GM10847 (cell line): Measurements from ENCODE around the gene POLD4.

Experiments used
- POLR2A ChIP-seq: IDR thresholded peaks from 2 replicates; pipeline ENCODE4 v1.6.1; 2011; ENCODE audit not compliant: insufficient read length; ENCODE audit errors: extremely low read depth

Gene POLD4

DNA sequence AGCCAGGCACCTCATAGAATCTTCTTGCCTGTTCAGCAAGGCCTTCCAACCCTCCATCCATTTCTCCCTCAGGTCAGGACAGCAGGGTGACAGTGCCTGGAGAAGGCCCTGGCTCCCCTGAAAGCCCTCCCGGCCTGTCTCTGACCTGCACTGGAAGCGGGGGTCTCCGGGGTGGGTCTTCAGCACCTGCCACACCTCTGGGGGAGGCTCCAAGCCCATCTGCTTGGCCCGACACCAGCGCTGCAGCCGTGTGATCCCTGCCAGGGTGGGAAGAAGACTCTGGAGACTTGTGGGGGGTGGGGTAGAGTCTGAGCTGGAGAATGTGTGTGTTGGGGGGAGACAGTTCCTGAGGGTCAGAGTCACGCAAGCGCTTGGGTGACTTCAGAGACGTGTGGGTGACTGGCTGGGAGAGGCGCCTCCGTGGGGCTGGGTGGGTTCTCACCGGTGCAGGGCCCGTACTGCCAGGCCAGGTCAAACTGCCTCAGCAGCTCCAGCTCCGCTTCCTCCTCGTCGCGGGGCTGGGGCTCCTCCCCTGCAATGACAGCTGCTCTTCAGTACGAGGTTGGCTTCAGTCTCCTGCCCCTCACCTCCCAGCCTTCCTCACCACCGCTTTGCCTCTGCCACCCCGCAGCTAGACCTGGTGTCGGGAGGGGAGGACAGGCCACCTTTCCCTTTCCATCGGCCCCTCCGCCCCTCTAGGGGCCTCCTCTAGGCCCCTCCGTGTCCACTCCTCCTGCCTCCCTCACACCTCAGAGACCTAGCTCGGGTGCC, 615 bp downstream of the POLD4 start:
- no peak for TF ChIP-seq POLR2A

DNA sequence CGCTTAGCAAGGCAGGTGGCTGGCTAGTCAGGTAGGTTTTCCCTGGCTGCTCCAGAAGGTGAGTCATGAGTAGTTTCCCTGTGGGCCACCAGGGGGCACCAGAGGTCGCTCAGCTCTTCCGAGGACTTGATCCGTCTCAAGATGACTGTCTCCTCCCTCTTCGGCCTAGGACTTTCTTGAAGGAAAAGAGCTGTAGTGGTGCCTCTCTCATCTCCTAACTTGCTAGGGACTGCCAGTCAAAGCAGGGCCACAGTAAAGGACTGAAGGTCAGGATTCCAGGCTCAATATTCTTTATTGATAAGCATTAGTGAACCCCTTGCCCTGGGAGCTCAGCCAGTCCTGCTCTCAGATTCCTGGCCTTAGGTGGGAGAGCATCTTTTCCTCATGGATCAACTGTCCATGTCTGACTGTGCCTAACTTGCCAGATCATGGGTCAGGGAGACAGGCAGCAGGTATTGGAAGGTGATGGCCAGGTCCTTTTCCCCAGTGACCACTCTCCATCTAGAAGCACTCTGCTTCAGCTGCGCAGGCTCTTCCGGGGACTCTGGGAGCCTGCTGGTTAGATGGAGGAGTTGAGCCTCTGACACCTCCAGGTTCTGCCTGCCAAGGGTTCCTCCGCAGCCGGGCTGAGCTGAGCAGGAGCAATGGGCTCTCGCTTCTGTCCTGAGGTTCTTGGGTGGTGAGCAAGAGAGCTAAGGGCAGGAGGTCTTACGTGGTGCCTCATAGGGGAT, 1.9 kb downstream of the POLD4 start:
- TF ChIP-seq POLR2A, result no peak

DNA sequence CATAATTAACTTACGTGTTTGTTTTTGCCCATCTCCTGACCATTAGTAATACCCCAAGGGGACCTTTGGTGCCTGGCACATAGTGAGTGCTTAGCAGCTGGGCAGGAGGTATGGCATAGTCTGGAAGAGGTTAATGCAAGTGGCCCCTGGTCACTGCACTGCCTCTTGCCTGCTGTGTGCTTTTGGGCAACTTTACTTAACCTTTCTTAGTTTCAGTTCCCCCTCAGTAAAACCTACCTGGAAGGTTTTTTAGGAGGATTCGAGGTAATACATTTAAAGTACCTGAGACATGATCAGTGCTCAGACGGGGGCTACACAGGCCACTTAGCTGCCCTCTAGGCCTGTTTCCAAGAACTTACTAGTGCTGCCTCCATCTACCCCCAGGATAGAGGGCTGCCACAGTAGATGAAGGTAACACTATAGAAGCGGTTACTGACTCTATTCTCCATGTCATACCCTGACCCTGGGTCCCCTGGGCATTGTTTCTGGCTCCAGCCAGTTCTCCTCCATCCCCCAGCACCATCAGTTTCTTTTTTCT, 3.3 kb downstream of the POLD4 start:
- TF ChIP-seq POLR2A, result no peak

DNA sequence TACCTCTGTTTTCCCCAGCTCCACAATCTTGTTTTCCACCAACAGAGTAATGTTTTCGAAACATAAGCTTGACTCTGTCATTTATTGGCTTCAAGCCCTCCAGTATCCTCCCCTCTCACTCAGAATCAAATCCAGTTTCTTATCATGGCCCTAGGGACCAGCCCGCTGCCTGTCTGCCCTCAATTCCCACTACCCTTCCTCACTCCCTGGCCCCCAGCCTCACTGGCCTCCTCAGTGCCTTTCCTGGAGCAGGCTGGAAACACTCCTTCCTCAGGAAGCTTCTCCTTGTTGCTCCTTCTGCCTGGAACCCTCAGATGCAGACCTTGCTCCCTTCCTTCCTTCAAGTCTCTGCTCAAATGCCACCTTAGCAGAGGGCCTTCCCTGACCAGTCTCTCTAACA, 3.9 kb downstream of the POLD4 start:
- TF ChIP-seq POLR2A, result no peak

DNA sequence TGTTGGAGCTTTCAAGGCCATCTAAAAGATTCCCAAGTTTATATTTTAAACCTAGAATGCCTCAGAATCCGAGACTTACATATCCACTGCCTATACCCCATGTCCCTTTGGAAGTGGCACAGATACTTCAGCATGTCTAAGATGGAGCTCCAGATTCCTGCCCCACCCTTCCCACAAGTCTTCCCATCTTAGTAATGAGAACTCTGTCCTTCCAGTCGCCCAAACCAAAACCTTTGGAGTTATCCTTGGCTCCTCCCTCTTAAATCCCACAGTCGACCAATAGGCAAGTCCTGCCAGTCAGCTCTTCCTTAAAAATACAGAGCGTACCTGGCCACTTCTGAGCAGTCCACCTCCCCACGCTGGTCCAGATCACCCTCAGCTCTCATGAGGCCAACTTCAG, 4.3 kb downstream of the POLD4 start:
- no peak for TF ChIP-seq POLR2A

DNA sequence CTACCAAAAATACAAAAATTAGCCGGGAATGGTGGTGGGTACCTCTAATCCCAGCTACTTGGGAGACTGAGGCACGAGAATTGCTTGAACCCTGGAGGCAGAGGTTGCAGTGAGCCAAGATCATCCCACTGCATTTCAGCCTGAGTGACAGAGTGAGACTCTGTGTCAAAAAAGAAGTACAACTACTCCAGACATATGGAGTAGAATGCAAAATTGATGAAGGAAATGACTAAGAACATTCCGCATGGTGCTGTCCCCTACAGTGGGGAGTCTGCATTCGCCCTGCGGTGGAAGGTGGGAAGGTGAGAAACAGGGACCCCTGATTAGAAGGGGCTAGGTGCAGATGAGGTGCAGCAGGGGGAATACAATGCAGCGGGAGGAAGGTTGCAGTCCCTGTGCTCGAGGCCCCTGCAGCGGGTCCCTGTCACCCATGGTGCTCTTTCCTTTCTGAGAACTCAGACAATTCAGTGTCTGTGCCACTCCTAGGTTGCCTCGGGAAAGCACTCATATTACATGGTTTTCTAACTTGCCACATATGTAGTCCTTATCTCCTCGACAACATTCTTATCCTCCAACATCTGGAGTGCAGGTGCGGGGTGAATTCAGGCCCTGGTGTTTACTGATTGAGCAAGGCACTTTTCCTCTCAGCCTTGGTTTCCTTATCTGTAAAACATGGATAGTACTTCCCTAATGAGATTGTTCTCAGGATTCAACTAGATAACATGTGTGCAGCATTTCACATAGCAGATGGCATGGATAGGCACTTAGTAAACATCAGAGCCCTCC, 5.2 kb downstream of the POLD4 start:
- TF ChIP-seq POLR2A, result no peak

DNA sequence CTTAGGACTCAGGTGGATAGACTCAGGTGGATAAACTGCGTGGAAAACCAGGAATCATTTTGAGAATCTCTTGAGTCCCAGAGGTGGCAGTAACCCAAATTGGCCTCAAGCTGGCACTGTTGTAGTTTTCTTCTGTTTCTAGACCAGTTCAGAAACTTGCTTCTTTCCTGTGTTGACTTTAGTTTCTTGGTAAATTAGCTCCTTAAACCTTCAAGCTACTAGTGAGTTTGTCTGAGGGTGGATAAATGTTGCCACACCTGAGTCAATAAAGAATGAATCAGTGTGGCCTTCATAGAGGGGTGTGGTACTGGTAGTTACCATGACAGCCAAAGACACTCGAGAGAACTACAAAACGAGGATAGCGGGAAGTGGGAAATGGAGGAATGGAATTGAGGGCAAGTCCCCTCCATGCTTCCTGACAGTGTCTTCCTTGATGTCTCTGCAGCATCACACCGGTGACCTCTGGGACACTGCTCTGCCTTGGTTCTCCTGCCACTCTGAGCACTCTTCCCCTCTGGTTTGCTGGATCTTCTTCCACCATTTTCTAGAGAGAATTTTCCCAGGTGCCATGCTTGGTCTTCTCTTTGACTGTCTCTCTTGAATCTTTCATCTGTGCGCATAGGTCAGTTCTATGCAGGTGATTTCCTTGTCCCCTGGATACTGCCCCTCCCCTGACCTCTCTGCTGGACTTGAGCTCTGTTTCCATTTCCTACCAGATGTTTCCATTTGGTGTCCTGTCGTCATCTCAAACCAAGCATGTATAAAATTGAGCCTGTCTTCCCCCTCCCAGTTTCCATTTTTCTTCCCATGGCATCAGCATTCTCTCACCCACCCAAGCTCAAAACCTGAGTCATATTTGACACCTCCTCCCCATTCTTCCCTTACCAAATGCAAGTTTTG, 7.2 kb downstream of the POLD4 start:
- TF ChIP-seq POLR2A, result no peak

DNA sequence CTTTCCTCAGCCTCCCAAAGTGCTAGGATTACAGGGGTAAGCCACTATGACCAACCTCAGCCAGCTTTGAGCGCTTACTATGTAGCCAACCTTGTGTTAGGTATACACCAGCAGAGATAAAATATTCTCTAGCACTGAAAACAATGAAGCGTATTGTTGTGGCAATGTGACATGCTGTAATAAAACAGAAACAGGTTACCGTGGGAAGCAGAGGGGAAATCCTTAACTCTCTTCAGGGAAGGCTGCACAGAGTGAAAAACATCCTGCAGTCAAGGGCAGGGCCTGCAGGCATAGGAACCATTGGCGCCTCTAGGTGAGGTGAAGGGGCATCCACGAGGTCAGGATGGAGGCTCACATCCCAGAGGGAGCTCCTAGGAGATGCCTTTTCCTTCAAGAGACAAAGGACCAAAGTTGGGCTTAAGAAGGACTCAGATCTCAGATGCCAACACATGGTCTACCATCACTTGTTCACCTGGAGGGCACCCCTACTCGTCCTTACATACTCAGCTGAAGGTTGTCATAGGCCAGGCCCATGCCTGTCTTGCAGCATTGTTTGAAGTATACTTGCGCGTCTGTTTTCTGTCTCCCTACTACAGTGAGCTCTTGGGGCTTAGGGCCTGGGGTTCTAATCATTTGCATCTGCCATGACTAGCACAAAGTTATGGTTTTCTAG, 8.0 kb downstream of the POLD4 start:
- no peak for TF ChIP-seq POLR2A

DNA sequence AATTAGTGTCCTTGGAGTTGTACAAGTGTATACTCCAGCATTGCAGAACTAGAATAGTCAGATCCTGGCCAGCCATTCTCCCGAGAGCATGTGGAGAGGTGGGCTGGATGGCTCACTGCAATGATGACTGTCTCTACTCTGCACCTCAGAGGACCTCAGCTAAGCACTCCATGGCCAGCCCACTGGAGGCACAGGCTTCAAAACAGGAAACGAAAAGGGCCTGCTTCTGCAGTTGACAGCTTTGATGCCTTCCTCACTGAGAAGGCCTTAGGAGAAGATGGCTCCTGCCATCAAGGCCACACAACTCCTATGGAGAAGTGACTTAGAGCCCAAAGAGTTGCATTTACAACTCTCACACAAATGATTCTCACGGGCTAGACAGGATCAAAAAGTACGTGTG, 9.1 kb downstream of the POLD4 start:
- TF ChIP-seq POLR2A, result no peak

DNA sequence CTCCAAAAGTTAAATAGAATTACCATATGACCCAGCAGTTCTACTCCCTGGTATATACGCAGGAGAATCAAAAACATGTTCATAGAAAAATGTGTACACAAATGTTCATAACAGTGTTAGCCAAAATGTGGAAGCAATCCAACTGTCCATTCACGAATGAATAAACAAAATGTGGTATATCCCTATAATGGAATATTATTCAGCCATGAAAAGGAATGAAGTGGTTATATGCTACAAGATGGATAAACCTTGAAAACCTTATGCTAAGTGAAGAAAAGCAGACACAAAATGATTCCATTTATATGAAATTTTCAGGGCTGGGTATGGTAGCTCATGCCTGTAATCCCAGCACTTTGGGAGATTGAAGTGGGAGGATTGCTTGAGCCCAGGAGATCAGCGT, 16.1 kb downstream of the POLD4 start:
- no peak for TF ChIP-seq POLR2A

DNA sequence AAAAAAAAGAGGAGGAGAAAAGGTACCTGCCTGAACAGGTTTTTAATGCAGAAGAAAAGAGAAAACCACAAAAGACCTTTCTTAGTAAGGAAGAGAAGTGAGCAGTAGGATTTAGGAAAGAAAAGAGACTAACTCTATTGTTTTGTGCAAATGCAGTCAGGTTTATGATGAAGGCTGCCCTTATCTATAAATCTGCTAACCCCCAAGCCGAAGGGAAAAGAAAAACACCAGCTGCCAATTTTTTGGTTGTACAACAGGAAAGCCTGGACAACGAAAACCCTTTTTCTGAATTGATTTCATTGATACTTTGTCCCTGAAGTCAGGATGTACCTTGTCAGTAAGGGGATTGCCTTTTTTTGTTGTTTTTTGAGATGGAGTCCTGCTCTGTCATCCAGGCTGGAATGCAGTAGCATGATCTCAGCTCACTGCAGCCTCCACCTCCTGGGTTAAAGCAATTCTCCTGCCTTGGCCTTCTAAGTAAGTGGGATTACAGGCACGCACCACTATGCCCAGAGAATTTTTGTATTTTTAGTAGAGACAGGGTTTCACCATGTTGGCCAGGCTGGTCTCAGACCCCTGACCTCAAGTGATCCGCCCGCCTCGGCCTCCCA, 21.2 kb downstream of the POLD4 start:
- TF ChIP-seq POLR2A, result no peak

DNA sequence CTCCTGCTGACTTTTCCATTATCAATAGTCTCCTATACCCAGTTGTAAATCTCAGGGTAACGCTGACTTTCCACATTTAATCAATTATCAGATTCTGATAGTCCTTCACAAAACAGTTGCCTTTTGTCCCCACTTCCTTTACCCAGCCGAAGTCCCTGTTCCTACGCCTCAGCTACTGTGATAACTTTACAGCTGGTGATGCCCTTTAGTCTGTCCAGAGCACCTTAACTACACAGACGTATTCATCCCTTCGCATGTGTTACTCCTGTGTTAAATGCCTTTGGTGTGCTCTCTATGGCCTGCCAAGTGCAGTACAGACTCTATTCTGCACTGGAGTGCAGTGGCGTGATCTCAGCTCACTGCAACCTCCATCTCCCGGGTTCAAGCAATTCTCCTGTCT, 29.8 kb downstream of the POLD4 start:
- no peak for TF ChIP-seq POLR2A

DNA sequence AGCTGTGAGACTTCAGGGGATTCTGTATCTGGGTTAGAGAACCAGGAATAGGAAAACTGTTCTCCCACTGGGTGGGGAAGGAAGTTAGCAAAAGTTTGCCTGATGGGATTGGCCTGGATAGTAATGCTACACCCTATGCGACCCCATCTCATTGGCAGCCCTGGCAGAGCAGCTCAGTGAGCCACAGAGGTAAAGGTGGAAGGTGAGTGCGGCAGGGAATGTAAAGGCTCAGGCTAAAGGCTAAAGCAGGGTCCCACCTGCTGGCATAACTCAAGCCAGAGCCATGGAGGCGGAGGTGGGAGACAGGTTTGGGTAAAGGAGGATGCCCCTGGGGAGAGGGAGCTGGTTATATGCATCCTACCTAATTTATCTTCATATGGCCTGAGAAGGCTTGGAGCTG, 31.3 kb downstream of the POLD4 start:
- no peak for TF ChIP-seq POLR2A
